Activated B cell treated with CpG ODN at 0.5 μM for 24 hours (primary cell): ENCODE results near the gene BAIAP3. TPM values are rescaled to one million over a fixed set of nuclear protein-coding genes. Genes with fewer than 3 reads are reported as not detected.

Experiments
- ATAC-seq: fragments of 200-7000 bp; cut with Tn5 transposase; one replicate; pipeline ENCODE4 v1.10.0; 2021; ENCODE audit warnings: low read depth, mild to moderate bottlenecking, moderate library complexity
- CTCF ChIA-PET: fragments of 350-600 bp; sonication (Branson Sonifier 250); formaldehyde crosslinking; loops from one replicate; lab custom pipeline; 2021; ENCODE audit warnings: antibody characterized with exemption; lab: Charles Lee
- POLR2A ChIA-PET: fragments of 350-600 bp; sonication (Branson Sonifier 250); formaldehyde crosslinking; loops from one replicate; lab custom pipeline; 2021; ENCODE audit warnings: antibody characterized with exemption; lab: Charles Lee
- DNase-seq: peaks from one replicate; pipeline ENCODE4 v3.0.0; 2022
- H3K27ac Mint-ChIP-seq: one replicate; pipeline ENCODE4 v1.8.0; 2020; ENCODE audit warnings: mixed read lengths
- H3K27me3 Mint-ChIP-seq: one replicate; pipeline ENCODE4 v1.8.0; 2021; ENCODE audit warnings: mixed read lengths
- H3K36me3 Mint-ChIP-seq: one replicate; pipeline ENCODE4 v1.8.0; 2021; ENCODE audit warnings: low read depth, mixed read lengths
- H3K4me1 Mint-ChIP-seq: one replicate; pipeline ENCODE4 v1.8.0; 2021; ENCODE audit warnings: mixed read lengths
- H3K4me3 Mint-ChIP-seq: one replicate; pipeline ENCODE4 v1.8.0; 2020; ENCODE audit warnings: mild to moderate bottlenecking, mixed read lengths
- H3K9me3 Mint-ChIP-seq: one replicate; pipeline ENCODE4 v1.8.0; 2020; ENCODE audit warnings: mixed read lengths
- CTCF ChIP-seq: fragments of 200-600 bp; IDR thresholded peaks from one replicate; pipeline ENCODE4 v1.8.0; 2022; ENCODE audit warnings: antibody characterized with exemption, mild to moderate bottlenecking
- intact Hi-C: fragments of 100-400 bp; cut with micrococcal nuclease; formaldehyde crosslinking; loops from one replicate; pipeline ENCODE4 v1.15.1; 2024
- total RNA-seq: library from RNA; stranded (reverse); gene quantifications from 2 replicates; pipeline ENCODE4 v1.2.3, GENCODE V29; 2022

BAIAP3 gene
- total RNA-seq, 1 donor from 2014 or later: 8.5 TPM

- Mint-ChIP-seq H3K27me3 (no peaks in the 10 kb centered on the region), H3K4me1 (peaks cover 70% of the 10 kb centered on the region), H3K9me3 (no peaks in the 10 kb centered on the region), H3K36me3 (peaks cover 21% of the 10 kb centered on the region), H3K27ac (peak overlapping the region; percentile 100), H3K4me3 (peak overlapping the region; percentile 91)
- intact Hi-C loops: loop anchor here (1.0 to 5.0 kb wide), 3 partner anchors 112 to 474 kb away; partner anchors contain the start of genes NUBP2, SPSB3 and UQCC4
- no peak for DNase-seq
- no peak for ATAC-seq
- TF ChIP-seq CTCF: no peak
- ChIA-PET CTCF (no interaction called here), POLR2A (interaction anchor here (0.6 to 3.0 kb wide), 16 partner anchors 8 to 656 kb away, joined by 3 to 26 read pairs (median 4); partner anchors contain the start of genes NUBP2, RPS2, SPSB3 and UQCC4)
Observed at GRCh38 chr16:1308036-1308976, 25.1 kb upstream of the BAIAP3 start.

GRCh38 chr16:1308977-1309885 lies 24.2 kb upstream of the BAIAP3 start, which contains the start of gene UBE2I:
Gene UBE2I (plus strand): TSS chr16:1309636. CDS start chr16:1314031, 4,395 bp downstream.
- POLR2A ChIA-PET: interaction anchor here (0.6 to 3.0 kb wide), 23 partner anchors 8 to 1364 kb away, joined by 3 to 26 read pairs (median 3); partner anchors contain the start of genes NUBP2, RPS2, SPSB3 and TRAF7
- intact Hi-C loops: loop anchor here (1.0 to 5.0 kb wide), 5 partner anchors 23 to 474 kb away; partner anchors contain the start of genes NUBP2, SPSB3 and UQCC4
- H3K9me3 Mint-ChIP-seq: no peaks in the 10 kb centered on the region
- peak within 1 kb of the TSS; percentile 98 for H3K4me3 Mint-ChIP-seq
- peak; percentile 98 for DNase-seq
- TF ChIP-seq CTCF: no peak
- peak; percentile 69 for ATAC-seq
- CTCF ChIA-PET: interaction anchor here (1.0 kb wide), 1 partner anchor 8 kb away, joined by 3 read pairs; no protein-coding TSS in a partner anchor
- H3K27me3 Mint-ChIP-seq: no peaks in the 10 kb centered on the region
- peak within 1 kb of the TSS; percentile 100 for H3K27ac Mint-ChIP-seq
- peaks cover 67% of the 10 kb centered on the region for H3K4me1 Mint-ChIP-seq
- H3K36me3 Mint-ChIP-seq: peaks cover 30% of the 10 kb centered on the region

GRCh38 chr16:1309888-1310831 lies 23.3 kb upstream of the BAIAP3 start:
- peaks cover 33% of the 10 kb centered on the region for H3K36me3 Mint-ChIP-seq
- CTCF ChIA-PET: interaction anchor here (1.0 to 1.5 kb wide), 2 partner anchors 9 to 21 kb away, joined by 3 to 4 read pairs; no protein-coding TSS in a partner anchor
- TF ChIP-seq CTCF: no peak

GRCh38 chr16:1310832-1311200 lies 22.6 kb upstream of the BAIAP3 start:
- Mint-ChIP-seq H3K36me3 (peaks cover 39% of the 10 kb centered on the region), H3K4me1 (peaks cover 54% of the 10 kb centered on the region)

More at GRCh38 chr16:1309888-1310831, 23.3 kb upstream of the BAIAP3 start:
- peak; percentile 14 for ATAC-seq
- Mint-ChIP-seq H3K27ac (peak overlapping the region; percentile 96), H3K4me1 (peaks cover 61% of the 10 kb centered on the region), H3K9me3 (no peaks in the 10 kb centered on the region), H3K27me3 (no peaks in the 10 kb centered on the region), H3K4me3 (peak overlapping the region; percentile 98)
- intact Hi-C loops: loop anchor here (1.0 to 5.0 kb wide), 5 partner anchors 17 to 473 kb away; partner anchors contain the start of genes NUBP2 and SPSB3
- peak; percentile 52 for DNase-seq
- POLR2A ChIA-PET: interaction anchor here (0.6 to 3.0 kb wide), 15 partner anchors 10 to 1363 kb away, joined by 3 to 26 read pairs (median 5); partner anchors contain the start of genes MRPL28, TRAF7 and UQCC4

More at GRCh38 chr16:1310832-1311200, 22.6 kb upstream of the BAIAP3 start:
- Mint-ChIP-seq H3K9me3 (no peaks in the 10 kb centered on the region), H3K27ac (peak overlapping the region; percentile 96), H3K4me3 (peak overlapping the region; percentile 98), H3K27me3 (no peaks in the 10 kb centered on the region)
- CTCF ChIA-PET: interaction anchor here (1.5 kb wide), 1 partner anchor 21 kb away, joined by 4 read pairs; no protein-coding TSS in a partner anchor
- DNase-seq: no peak
- ATAC-seq: no peak
- intact Hi-C loops: loop anchor here (2.0 kb wide), 1 partner anchor 16 kb away; no protein-coding TSS in a partner anchor
- POLR2A ChIA-PET: interaction anchor here (0.7 to 3.0 kb wide), 5 partner anchors 11 to 940 kb away, joined by 3 to 26 read pairs (median 3); partner anchors contain the start of gene MRPL28
- TF ChIP-seq CTCF: no peak
